ENCODE results near the gene SMAD7. TPM values are rescaled to one million over a fixed set of nuclear protein-coding genes. Genes with fewer than 3 reads are reported as not detected.
A peak's percentile ranks its signal among the peaks of the same experiment; 100 is the strongest.

Gene SMAD7
- total and polyA plus RNA-seq, 9 donors, result 9.1 to 16.8 (median 13.2) TPM

GRCh38 chr18:48929941-48930713, 20.6 kb downstream of the SMAD7 start:
- peaks cover 85% of the 10 kb centered on the region for H3K4me1 ChIP-seq (ENCODE audit: control insufficient read depth, insufficient read depth, low read length)
- peak overlapping the region; percentile 86 for H3K27ac ChIP-seq (ENCODE audit: low read length)
- H3K27me3 ChIP-seq (ENCODE audit: control insufficient read depth, insufficient read depth, low read length), result no peaks in the 10 kb centered on the region
- peaks cover 2% of the 10 kb centered on the region for H3K36me3 ChIP-seq (ENCODE audit: control insufficient read depth, insufficient read depth, low read length)
- no peak overlapping the region for H3K4me3 ChIP-seq (ENCODE audit: low read length)
- peak; percentile 78 for DNase-seq
- no peaks in the 10 kb centered on the region for H3K9me3 ChIP-seq (replicated peaks; ENCODE audit: control insufficient read depth, low read depth, low read length)
- WGBS (ENCODE audit: insufficient coverage), result 32% methylated on average over 17 of the region's 20 CpGs

- Histone ChIP-seq H3K27me3 (ENCODE audit: control insufficient read depth, insufficient read depth, low read length) (no peaks in the 10 kb centered on the region), H3K36me3 (ENCODE audit: control insufficient read depth, insufficient read depth, low read length) (peaks cover 2% of the 10 kb centered on the region), H3K9me3 (replicated peaks; ENCODE audit: control insufficient read depth, low read depth, low read length) (no peaks in the 10 kb centered on the region), H3K4me3 (ENCODE audit: low read length) (no peak overlapping the region), H3K27ac (ENCODE audit: low read length) (peak overlapping the region; percentile 66), H3K4me1 (ENCODE audit: control insufficient read depth, insufficient read depth, low read length) (peaks cover 85% of the 10 kb centered on the region)
- DNase-seq, result no peak
- WGBS (ENCODE audit: insufficient coverage), result 17% methylated on average over 1 of the region's 2 CpGs
Measured at GRCh38 chr18:48929212-48929612, 21.6 kb downstream of the SMAD7 start.

- H3K4me3 ChIP-seq (ENCODE audit: low read length), result no peak overlapping the region
- no peaks in the 10 kb centered on the region for H3K9me3 ChIP-seq (replicated peaks; ENCODE audit: control insufficient read depth, low read depth, low read length)
- H3K27me3 ChIP-seq (ENCODE audit: control insufficient read depth, insufficient read depth, low read length), result no peaks in the 10 kb centered on the region
- peaks cover 3% of the 10 kb centered on the region for H3K36me3 ChIP-seq (ENCODE audit: control insufficient read depth, insufficient read depth, low read length)
- peaks cover 85% of the 10 kb centered on the region for H3K4me1 ChIP-seq (ENCODE audit: control insufficient read depth, insufficient read depth, low read length)
- 21% methylated on average over 6 of the region's 9 CpGs for WGBS (ENCODE audit: insufficient coverage)
- peak; percentile 77 for DNase-seq
- H3K27ac ChIP-seq (ENCODE audit: low read length), result peak overlapping the region; percentile 54
Measured at GRCh38 chr18:48928787-48929186, 22.0 kb downstream of the SMAD7 start.

GRCh38 chr18:48927286-48928080, 23.3 kb downstream of the SMAD7 start:
- no peaks in the 10 kb centered on the region for H3K27me3 ChIP-seq (ENCODE audit: control insufficient read depth, insufficient read depth, low read length)
- DNase-seq, result no peak
- no peaks in the 10 kb centered on the region for H3K9me3 ChIP-seq (replicated peaks; ENCODE audit: control insufficient read depth, low read depth, low read length)
- H3K4me3 ChIP-seq (ENCODE audit: low read length), result no peak overlapping the region
- WGBS (ENCODE audit: insufficient coverage), result 74% methylated on average over 7 of the region's 11 CpGs
- H3K4me1 ChIP-seq (ENCODE audit: control insufficient read depth, insufficient read depth, low read length), result peaks cover 85% of the 10 kb centered on the region
- H3K36me3 ChIP-seq (ENCODE audit: control insufficient read depth, insufficient read depth, low read length), result peaks cover 7% of the 10 kb centered on the region
- H3K27ac ChIP-seq (ENCODE audit: low read length), result no peak overlapping the region

- Histone ChIP-seq H3K9me3 (replicated peaks; ENCODE audit: control insufficient read depth, low read depth, low read length) (no peaks in the 10 kb centered on the region), H3K4me1 (ENCODE audit: control insufficient read depth, insufficient read depth, low read length) (peaks cover 85% of the 10 kb centered on the region), H3K4me3 (ENCODE audit: low read length) (no peak overlapping the region), H3K27ac (ENCODE audit: low read length) (no peak overlapping the region), H3K27me3 (ENCODE audit: control insufficient read depth, insufficient read depth, low read length) (no peaks in the 10 kb centered on the region), H3K36me3 (ENCODE audit: control insufficient read depth, insufficient read depth, low read length) (peaks cover 7% of the 10 kb centered on the region)
- DNase-seq, result no peak
- 85% methylated on average over 9 of the region's 14 CpGs for WGBS (ENCODE audit: insufficient coverage)
Measured at GRCh38 chr18:48926420-48926857, 24.3 kb downstream of the SMAD7 start.

GRCh38 chr18:48925491-48925780, 25.3 kb downstream of the SMAD7 start:
- H3K9me3 ChIP-seq (replicated peaks; ENCODE audit: control insufficient read depth, low read depth, low read length), result no peaks in the 10 kb centered on the region
- no CpG with 5 or more reads among the region's 3 CpGs for WGBS (ENCODE audit: insufficient coverage)
- H3K27me3 ChIP-seq (ENCODE audit: control insufficient read depth, insufficient read depth, low read length), result no peaks in the 10 kb centered on the region
- H3K27ac ChIP-seq (ENCODE audit: low read length), result peak overlapping the region; percentile 70
- no peak for DNase-seq
- no peak overlapping the region for H3K4me3 ChIP-seq (ENCODE audit: low read length)
- peaks cover 87% of the 10 kb centered on the region for H3K4me1 ChIP-seq (ENCODE audit: control insufficient read depth, insufficient read depth, low read length)
- H3K36me3 ChIP-seq (ENCODE audit: control insufficient read depth, insufficient read depth, low read length), result peaks cover 14% of the 10 kb centered on the region

- peaks cover 85% of the 10 kb centered on the region for H3K4me1 ChIP-seq (ENCODE audit: control insufficient read depth, insufficient read depth, low read length)
- no peak overlapping the region for H3K4me3 ChIP-seq (ENCODE audit: low read length)
- no peaks in the 10 kb centered on the region for H3K27me3 ChIP-seq (ENCODE audit: control insufficient read depth, insufficient read depth, low read length)
- 18% methylated on average over 16 of the region's 17 CpGs for WGBS (ENCODE audit: insufficient coverage)
- DNase-seq, result no peak
- peaks cover 15% of the 10 kb centered on the region for H3K36me3 ChIP-seq (ENCODE audit: control insufficient read depth, insufficient read depth, low read length)
- H3K9me3 ChIP-seq (replicated peaks; ENCODE audit: control insufficient read depth, low read depth, low read length), result no peaks in the 10 kb centered on the region
- peak overlapping the region; percentile 70 for H3K27ac ChIP-seq (ENCODE audit: low read length)
Measured at GRCh38 chr18:48924630-48925490, 25.9 kb downstream of the SMAD7 start.

GRCh38 chr18:48923746-48924629, 26.8 kb downstream of the SMAD7 start:
- WGBS (ENCODE audit: insufficient coverage), result 34% methylated on average over 11 of the region's 15 CpGs
- Histone ChIP-seq H3K4me1 (ENCODE audit: control insufficient read depth, insufficient read depth, low read length) (peaks cover 76% of the 10 kb centered on the region), H3K9me3 (replicated peaks; ENCODE audit: control insufficient read depth, low read depth, low read length) (no peaks in the 10 kb centered on the region), H3K4me3 (ENCODE audit: low read length) (no peak overlapping the region), H3K36me3 (ENCODE audit: control insufficient read depth, insufficient read depth, low read length) (peaks cover 21% of the 10 kb centered on the region), H3K27ac (ENCODE audit: low read length) (peak overlapping the region; percentile 70), H3K27me3 (ENCODE audit: control insufficient read depth, insufficient read depth, low read length) (no peaks in the 10 kb centered on the region)
- DNase-seq, result peak; percentile 60

Data from muscle of leg (tissue), 11 donors.